ENCODE measurements around the gene CA12.

CA12 gene

DNA sequence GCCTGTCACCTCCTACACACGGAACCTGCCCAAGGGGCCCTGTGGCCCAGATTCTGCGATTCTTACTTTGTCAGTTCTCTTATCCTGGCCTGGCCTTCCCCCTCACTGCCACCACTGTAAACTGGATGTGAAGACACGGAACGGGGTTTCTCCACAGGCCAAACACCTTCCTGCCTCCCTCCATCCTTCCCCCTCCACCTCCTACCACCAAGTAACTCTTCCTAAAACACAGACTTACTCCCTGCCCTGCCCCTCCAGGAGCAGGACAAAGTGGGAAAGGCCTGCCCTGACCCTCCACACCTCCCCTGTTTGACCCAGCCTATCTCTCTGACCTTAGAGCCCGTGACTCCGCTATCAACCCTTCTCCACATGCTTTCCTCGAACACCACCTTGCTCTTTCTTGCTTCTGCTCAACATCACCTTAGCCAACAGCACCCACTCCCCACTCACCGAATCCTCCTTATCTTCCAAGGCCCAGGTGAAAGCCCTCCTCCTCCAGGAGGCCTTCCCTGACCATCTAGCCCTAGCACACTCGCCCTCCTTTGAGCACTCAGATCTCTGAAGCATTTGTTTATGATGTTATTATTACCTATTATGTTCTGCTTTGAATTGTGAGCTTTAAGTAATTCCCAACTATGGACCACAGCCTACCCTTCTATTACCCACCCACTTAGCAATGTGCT is 7.6 kb downstream of the CA12 start:
- peaks cover 11% of the 10 kb centered on the region for H3K27me3 Mint-ChIP-seq (ENCODE audit: low read depth)
- H3K27ac Mint-ChIP-seq: peak overlapping the region; percentile 2
- no peaks in the 10 kb centered on the region for H3K36me3 Mint-ChIP-seq (ENCODE audit: low read depth)
- no peaks in the 10 kb centered on the region for H3K9me3 Mint-ChIP-seq
- peaks cover 21% of the 10 kb centered on the region for H3K4me1 Mint-ChIP-seq (ENCODE audit: low read depth)
- no peak overlapping the region for H3K4me3 Mint-ChIP-seq

DNA sequence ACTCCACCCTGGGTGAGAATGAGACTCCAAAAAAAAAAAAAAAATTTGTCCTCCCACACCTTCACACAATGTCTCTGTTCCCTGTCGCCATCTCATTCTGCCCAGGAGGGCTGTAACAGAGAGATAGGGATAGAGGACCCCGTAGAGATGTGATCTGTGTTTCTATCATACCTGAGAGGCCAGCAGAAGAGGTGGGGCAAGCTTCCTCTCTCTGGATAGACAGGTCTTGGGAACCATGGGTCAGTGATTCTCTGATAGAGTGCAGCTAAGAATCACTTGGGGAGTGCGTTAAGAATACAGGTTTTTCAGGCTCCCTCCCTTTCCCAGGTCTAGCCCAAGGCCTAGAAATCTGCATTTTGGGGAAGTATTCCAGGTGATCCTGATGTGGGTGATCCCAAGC is 8.3 kb downstream of the CA12 start:
- Mint-ChIP-seq H3K27me3 (ENCODE audit: low read depth) (peaks cover 4% of the 10 kb centered on the region), H3K27ac (no peak overlapping the region), H3K36me3 (ENCODE audit: low read depth) (no peaks in the 10 kb centered on the region), H3K4me1 (ENCODE audit: low read depth) (peaks cover 21% of the 10 kb centered on the region), H3K9me3 (no peaks in the 10 kb centered on the region), H3K4me3 (no peak overlapping the region)

DNA sequence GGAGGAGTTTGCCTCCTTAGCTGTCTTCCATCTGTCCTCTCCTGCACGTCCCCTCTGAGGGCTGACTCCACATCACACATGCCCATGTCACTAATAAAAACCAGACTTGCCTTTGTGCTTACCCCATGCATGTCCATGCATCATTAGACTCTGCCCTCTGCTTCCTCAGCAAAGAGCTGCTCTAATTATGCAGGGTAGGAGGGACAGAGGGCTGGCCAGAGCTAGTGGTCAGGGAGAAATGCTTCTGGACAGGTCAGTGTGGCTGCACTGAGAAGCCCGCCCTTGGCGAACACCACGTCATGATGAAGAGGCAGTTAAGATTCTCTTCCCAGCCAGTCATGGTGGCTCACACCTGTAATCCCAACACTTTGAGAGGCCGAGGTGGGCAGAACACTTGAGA is 8.9 kb downstream of the CA12 start:
- Mint-ChIP-seq H3K9me3 (no peaks in the 10 kb centered on the region), H3K27me3 (ENCODE audit: low read depth) (peaks cover 3% of the 10 kb centered on the region), H3K27ac (no peak overlapping the region), H3K4me3 (no peak overlapping the region), H3K36me3 (ENCODE audit: low read depth) (no peaks in the 10 kb centered on the region), H3K4me1 (ENCODE audit: low read depth) (peaks cover 21% of the 10 kb centered on the region)

DNA sequence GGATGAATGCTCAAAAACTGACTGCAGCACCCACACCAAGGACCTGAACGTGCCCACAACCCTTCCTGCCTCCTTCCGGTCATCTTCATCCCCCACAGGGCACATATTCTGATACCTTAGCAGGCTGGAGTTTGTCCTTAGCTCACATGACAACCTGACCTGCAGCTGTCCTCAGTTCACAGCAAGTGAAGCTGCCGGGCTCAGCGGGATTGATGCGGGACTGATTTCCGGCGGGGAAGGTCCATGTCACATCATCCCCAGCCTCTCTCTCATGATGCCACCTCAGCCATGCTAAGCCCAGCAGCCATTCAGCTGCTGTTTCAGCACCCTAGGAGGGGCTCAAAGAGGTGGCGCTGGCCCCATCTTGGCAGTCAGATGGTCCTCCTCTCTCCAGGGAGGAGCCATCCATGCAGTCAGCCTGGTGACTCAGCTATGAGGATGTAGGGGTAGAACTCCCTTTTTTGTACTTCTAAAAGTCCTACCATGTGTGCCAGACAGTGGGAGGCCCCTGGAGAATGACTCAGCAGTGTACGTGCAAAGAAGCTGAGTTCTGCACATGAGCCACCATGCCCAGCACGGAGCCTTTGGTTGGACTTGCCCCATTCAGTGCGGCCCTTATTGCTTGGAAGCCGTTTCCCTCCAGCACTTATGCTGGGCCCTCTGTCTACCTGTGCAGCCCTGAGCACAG is 9.5 kb downstream of the CA12 start:
- Mint-ChIP-seq H3K4me1 (ENCODE audit: low read depth) (peaks cover 21% of the 10 kb centered on the region), H3K27ac (no peak overlapping the region)

DNA sequence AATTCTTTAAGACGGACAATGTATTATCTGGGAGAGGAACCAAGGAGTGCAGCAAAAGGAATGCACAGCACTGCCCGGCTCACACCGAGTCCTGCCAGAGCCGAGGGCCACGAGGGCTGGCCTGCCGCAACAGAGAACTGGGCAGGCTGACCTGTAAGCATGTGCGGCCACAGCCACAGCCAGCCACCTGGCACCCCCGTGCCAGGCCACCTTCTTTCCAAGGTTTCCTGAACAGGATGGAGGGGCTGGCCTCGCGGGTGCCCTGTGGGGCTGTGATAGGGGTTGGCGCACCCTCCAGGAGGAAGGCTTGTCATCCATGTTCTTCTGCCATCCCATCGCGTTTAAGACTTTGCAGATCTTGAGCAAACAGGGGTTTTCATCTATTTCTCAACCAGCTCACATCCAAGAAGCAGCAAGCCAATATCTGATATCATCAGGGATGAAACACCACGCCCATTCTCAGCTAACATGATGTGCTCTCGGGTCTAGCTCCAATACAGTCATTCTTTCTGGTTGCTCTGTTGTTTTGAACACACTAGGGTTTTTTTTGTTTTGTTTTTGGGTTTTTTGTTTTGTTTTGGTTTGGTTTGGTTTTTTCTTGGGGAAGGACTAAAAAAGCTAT is 10.2 kb downstream of the CA12 start:
- no peaks in the 10 kb centered on the region for H3K36me3 Mint-ChIP-seq (ENCODE audit: low read depth)
- H3K27me3 Mint-ChIP-seq (ENCODE audit: low read depth): no peaks in the 10 kb centered on the region
- H3K27ac Mint-ChIP-seq: no peak overlapping the region
- H3K4me1 Mint-ChIP-seq (ENCODE audit: low read depth): peaks cover 19% of the 10 kb centered on the region
- no peak overlapping the region for H3K4me3 Mint-ChIP-seq
- no peaks in the 10 kb centered on the region for H3K9me3 Mint-ChIP-seq

More for the DNA sequence above, 9.5 kb downstream of the CA12 start:
- Mint-ChIP-seq H3K4me3 (no peak overlapping the region), H3K36me3 (ENCODE audit: low read depth) (no peaks in the 10 kb centered on the region), H3K27me3 (ENCODE audit: low read depth) (peaks cover 3% of the 10 kb centered on the region), H3K9me3 (no peaks in the 10 kb centered on the region)

DNA sequence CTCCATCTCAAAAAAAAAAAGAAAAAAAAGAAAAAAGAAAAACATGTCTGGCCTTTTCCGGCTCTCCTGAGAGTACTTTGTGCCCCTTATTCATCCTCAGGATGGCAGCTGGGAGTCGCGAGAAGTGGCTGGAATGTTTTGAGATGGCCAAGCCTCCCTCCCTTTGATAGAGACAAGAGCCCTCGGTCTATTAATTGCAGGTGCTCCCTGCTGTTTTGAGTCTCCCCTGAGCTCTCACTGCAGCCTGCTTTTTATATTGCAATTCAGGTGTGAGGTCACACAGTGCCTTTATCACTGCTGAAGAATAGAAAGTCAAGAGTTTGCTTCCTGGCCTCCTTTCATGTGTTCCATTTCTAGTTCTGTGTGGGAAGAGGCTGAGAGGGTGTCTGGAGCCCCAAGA is 10.9 kb downstream of the CA12 start:
- H3K27me3 Mint-ChIP-seq (ENCODE audit: low read depth): no peaks in the 10 kb centered on the region
- no peak overlapping the region for H3K27ac Mint-ChIP-seq
- peaks cover 17% of the 10 kb centered on the region for H3K4me1 Mint-ChIP-seq (ENCODE audit: low read depth)
- no peak overlapping the region for H3K4me3 Mint-ChIP-seq
- no peaks in the 10 kb centered on the region for H3K36me3 Mint-ChIP-seq (ENCODE audit: low read depth)
- H3K9me3 Mint-ChIP-seq: no peaks in the 10 kb centered on the region

DNA sequence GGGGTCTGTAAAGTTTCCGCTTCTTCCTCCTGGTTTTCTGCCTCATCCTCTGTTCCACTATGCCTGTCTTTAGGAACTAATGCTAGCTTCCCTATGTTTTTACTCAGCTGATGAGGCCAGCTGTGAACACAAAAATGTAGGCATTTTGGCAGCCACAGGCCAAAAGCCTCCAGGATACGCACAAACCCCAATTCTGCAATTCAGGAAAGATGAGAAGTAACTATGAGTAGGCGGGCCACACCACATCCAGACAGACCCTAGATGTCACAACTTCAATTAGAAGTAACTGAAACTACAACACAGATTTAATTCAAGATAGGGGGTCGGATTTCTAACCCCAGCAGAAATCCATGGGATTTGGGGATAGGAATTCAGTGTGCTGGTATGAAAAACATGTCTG is 11.9 kb downstream of the CA12 start:
- Mint-ChIP-seq H3K4me1 (ENCODE audit: low read depth) (peaks cover 10% of the 10 kb centered on the region), H3K36me3 (ENCODE audit: low read depth) (no peaks in the 10 kb centered on the region), H3K27me3 (ENCODE audit: low read depth) (peaks cover 3% of the 10 kb centered on the region), H3K27ac (no peak overlapping the region), H3K4me3 (no peak overlapping the region), H3K9me3 (no peaks in the 10 kb centered on the region)

DNA sequence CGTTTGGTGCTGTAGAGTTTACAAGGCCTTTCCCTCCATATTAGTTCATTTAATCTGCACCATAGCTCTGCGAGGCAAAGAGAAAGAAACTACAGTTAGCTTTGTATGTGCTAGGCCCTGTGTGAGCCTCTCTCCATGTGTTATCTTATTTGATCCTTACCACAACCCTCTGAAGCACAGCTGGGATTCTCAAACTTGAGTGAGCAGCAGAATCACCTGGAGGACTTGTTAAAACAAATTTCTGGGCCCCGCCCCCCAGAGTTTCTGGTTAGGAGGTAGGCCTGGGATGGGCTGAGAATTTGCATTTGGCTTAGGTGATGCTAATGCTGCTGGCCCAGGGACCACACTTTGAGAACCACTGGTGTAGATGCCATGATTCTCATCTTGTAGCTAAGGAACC is 12.3 kb downstream of the CA12 start:
- peaks cover 5% of the 10 kb centered on the region for H3K4me1 Mint-ChIP-seq (ENCODE audit: low read depth)
- H3K36me3 Mint-ChIP-seq (ENCODE audit: low read depth): no peaks in the 10 kb centered on the region
- H3K27me3 Mint-ChIP-seq (ENCODE audit: low read depth): peaks cover 5% of the 10 kb centered on the region
- no peaks in the 10 kb centered on the region for H3K9me3 Mint-ChIP-seq
- no peak overlapping the region for H3K27ac Mint-ChIP-seq
- H3K4me3 Mint-ChIP-seq: no peak overlapping the region

DNA sequence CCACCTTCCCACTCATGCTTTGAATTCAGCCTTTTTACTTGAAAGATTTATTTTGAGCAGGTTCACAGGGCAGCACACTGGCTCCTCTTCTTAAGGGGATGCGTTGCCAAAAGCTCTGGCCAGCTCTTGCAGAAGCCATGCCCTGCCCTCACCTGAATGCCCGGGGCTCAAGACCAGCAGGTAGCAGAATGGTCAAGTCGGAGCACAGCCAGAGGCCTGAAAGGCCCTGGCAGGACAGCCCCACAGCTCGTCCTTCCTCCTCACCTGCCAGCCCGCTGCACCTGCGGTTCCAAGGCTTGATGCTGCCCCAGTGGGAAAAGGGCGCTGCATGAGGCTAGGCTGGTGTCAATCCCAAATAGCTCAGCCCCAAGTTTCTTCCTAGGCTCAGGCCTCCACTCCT is 13.1 kb downstream of the CA12 start:
- no peak overlapping the region for H3K4me3 Mint-ChIP-seq
- no peak overlapping the region for H3K27ac Mint-ChIP-seq
- peaks cover 5% of the 10 kb centered on the region for H3K27me3 Mint-ChIP-seq (ENCODE audit: low read depth)
- H3K4me1 Mint-ChIP-seq (ENCODE audit: low read depth): peaks cover 2% of the 10 kb centered on the region
- H3K9me3 Mint-ChIP-seq: no peaks in the 10 kb centered on the region
- H3K36me3 Mint-ChIP-seq (ENCODE audit: low read depth): no peaks in the 10 kb centered on the region

DNA sequence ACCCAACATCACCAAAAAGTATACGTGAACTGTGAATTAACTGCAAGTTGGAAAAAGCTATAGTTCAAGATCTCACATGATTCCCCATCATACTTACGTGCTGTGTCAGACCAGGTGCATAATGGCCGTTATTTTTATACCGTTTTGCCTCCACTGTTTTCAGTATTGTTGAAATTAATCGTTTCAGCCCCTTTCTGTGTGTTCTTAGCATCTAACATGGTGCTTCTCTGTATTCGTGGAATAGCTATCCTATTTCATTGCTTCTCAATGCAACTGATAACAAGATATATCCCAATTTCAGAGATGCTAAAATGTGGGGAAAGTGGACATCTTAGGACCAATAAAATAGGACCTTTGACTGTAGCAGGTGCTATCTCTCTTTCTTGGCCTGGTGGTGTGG is 13.7 kb downstream of the CA12 start:
- Mint-ChIP-seq H3K4me1 (ENCODE audit: low read depth) (peaks cover 2% of the 10 kb centered on the region), H3K27me3 (ENCODE audit: low read depth) (peaks cover 10% of the 10 kb centered on the region), H3K36me3 (ENCODE audit: low read depth) (no peaks in the 10 kb centered on the region), H3K4me3 (no peak overlapping the region), H3K9me3 (no peaks in the 10 kb centered on the region), H3K27ac (no peak overlapping the region)

DNA sequence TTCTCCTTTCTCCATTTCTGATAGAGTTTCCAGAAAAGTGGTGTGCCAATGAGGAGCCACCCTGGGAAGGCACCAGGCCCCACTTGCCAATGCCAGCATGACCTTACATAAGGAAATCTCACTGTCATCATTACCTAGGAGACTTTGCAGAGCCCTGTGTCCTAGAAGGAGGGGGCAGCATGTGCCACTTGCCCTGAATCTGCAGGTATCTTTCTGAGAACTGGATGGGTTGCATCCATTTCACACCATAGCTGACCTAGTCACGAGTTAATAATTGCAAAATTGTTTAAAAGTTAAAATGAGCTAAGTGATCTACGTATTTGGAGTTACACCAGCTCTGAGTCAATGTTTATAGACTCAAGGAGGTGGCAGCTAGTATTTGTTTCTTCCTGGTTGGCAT is 14.3 kb downstream of the CA12 start:
- Mint-ChIP-seq H3K36me3 (ENCODE audit: low read depth) (no peaks in the 10 kb centered on the region), H3K4me1 (ENCODE audit: low read depth) (peaks cover 2% of the 10 kb centered on the region), H3K27ac (no peak overlapping the region), H3K9me3 (no peaks in the 10 kb centered on the region), H3K4me3 (no peak overlapping the region), H3K27me3 (ENCODE audit: low read depth) (peaks cover 11% of the 10 kb centered on the region)

DNA sequence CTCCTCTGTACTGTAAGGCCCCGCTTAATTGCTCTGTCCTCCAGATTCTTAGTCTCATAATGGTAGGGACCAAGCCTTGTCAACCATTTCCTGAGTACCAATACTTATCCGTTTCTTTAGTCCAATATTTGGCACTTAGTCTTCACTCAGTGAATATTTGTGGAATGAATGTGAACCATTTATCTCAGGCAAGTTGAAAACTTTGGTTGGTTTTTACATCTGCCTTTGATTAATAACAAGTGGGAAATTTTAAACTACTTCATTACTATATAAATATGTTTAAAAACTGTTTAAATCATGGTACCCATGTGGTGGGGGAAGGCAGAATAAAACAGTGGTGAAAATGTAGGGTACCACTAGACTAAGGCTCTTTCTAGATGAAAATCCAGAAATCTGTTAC is 15.2 kb downstream of the CA12 start:
- H3K36me3 Mint-ChIP-seq (ENCODE audit: low read depth): no peaks in the 10 kb centered on the region
- H3K4me1 Mint-ChIP-seq (ENCODE audit: low read depth): no peaks in the 10 kb centered on the region
- no peak overlapping the region for H3K27ac Mint-ChIP-seq
- no peak overlapping the region for H3K4me3 Mint-ChIP-seq
- peaks cover 12% of the 10 kb centered on the region for H3K27me3 Mint-ChIP-seq (ENCODE audit: low read depth)
- H3K9me3 Mint-ChIP-seq: no peaks in the 10 kb centered on the region

DNA sequence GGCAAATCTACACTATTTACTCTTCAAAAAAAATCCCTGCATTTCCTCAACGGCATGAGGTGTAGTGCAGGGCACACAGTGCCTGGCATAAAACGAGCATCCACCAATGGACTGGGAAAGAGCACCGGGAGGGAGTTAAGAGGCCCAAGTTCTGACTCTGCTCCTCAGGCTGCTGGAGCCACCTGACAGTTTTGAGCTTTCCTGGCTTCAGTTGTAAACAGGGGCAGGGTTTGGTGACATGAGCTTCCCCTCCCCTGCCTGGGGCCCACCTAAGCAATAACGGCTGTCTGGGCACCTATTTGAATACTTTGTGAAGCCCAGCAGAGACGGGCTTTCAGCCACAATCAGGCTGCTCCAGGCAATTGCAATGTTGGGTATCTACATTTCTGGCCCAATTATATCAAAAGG is 16.4 kb downstream of the CA12 start:
- Mint-ChIP-seq H3K27ac (no peak overlapping the region), H3K4me3 (no peak overlapping the region), H3K9me3 (no peaks in the 10 kb centered on the region), H3K27me3 (ENCODE audit: low read depth) (peaks cover 18% of the 10 kb centered on the region), H3K36me3 (ENCODE audit: low read depth) (no peaks in the 10 kb centered on the region), H3K4me1 (ENCODE audit: low read depth) (no peaks in the 10 kb centered on the region)

DNA sequence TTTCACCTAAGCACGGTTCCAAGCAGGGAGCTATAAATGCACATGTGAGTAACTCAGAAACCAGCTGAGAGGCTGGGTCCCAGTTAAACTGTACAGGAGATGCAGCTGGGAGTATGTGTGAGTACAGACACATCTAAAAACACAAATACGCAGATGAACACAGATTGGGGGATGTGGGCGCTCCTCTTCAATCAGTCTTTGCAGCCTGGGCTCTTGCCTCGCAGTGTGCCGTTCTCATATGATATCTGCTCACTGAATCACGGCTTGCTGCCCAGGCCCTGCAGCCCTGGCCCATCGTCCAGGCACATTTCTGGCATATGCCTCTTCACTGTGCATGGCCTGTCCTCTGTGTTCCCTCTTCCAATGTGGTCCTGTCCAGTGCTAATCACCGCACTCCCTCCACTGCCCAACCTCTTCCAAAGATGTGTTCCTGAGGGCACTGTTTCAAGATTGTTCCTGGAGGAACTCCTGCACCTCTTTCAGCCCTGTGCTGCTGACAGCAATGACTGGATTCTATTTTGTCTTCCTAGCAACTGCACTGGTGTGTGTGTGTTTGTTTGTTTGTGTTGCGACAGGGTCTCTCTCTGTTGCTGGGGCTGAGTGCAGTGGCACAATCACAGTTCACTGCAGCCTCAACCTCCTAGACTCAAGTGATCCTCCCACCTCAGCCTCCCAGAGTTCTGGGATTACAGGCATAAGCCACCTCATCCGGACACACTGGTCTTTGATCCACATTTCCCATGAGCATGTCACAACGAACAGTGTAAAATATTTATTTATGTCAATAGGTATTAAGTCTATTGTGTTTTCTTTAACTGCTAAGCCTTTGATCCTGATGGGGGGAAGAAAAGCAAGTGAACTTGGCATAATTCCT is 17.0 kb downstream of the CA12 start:
- Mint-ChIP-seq H3K4me3 (no peak overlapping the region), H3K27ac (no peak overlapping the region), H3K4me1 (ENCODE audit: low read depth) (no peaks in the 10 kb centered on the region), H3K27me3 (ENCODE audit: low read depth) (peaks cover 21% of the 10 kb centered on the region), H3K9me3 (no peaks in the 10 kb centered on the region), H3K36me3 (ENCODE audit: low read depth) (no peaks in the 10 kb centered on the region)
